ENCODE data around the gene MTERF2. TPM values are rescaled to one million over a fixed set of nuclear protein-coding genes. Genes with fewer than 3 reads are reported as not detected.
A peak's percentile ranks its signal among the peaks of the same experiment; 100 is the strongest.

Gene MTERF2
- total and polyA plus RNA-seq, 2 of the 13 experiments (the other 11 are each of a cell fraction or from before 2014, with no cell fraction given): 8.0 to 11.6 TPM

DNA sequence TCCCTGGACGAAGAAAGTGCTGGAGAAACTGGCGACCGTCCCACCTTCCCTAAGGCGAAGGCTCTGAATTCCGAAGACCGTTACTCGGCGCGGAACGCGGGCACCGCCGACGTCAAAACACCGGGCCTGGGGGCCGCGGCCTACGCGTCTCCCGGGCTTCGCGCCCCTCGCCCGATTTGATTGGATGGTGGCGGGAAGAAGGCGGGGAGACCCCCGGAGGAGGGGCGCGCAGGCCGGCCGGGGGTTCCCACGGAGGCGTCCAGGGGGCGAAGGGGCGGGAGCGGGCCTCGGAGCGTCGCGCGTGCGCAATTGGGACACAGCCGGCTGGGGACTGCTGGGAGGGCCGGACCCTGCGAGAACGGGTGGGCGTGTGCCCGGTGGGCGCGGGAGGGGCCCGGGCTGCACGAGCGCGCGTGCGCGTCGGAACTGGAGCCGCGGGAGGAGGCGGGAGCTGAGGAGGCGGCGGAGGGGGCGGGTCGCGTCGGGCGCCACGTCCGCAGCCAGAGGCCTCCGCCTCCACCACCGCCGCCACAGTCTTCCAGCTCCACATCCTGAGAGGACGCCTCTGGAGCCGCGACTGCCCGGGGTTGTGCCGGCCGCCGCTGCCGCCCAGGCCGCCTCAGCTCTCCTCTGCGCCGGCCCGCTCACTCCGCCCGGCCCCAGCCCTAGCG is 31.4 kb downstream of the MTERF2 start, which contains the start of gene TMEM263 (continued):
- peak; percentile 49 for TF ChIP-seq PHF20 (CRISPR knock-in tag; IDR thresholded peaks at IDR 0.05)
- TF ChIP-seq TMF1 (CRISPR knock-in tag; IDR thresholded peaks at IDR 0.05; ENCODE audit: low read depth): peak; percentile 76; the same call in 1 of the 2 replicates
- peak; percentile 86 for TF ChIP-seq ZFX (CRISPR knock-in tag; IDR thresholded peaks at IDR 0.05; ENCODE audit: low read depth)
- TF ChIP-seq, protein P1, sequence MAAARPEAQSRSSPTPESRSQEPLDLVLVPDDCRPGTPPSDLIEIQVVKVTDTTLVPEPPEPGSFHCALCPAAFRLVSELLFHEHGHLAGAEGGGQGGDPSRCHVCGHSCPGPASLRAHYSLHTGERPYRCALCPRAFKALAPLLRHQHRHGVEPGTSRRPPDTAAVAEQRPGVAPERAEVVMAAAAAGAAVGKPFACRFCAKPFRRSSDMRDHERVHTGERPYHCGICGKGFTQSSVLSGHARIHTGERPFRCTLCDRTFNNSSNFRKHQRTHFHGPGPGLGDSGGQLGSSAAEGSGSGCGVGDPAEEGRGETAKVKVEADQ (CRISPR knock-in tag; IDR thresholded peaks at IDR 0.05; ENCODE audit: borderline replicate concordance): no peak; the same call in 1 of the 2 replicates
- TF ChIP-seq, protein P2, sequence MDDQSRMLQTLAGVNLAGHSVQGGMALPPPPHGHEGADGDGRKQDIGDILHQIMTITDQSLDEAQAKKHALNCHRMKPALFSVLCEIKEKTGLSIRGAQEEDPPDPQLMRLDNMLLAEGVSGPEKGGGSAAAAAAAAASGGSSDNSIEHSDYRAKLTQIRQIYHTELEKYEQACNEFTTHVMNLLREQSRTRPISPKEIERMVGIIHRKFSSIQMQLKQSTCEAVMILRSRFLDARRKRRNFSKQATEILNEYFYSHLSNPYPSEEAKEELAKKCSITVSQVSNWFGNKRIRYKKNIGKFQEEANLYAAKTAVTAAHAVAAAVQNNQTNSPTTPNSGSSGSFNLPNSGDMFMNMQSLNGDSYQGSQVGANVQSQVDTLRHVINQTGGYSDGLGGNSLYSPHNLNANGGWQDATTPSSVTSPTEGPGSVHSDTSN (CRISPR knock-in tag; IDR thresholded peaks at IDR 0.05; ENCODE audit: borderline replicate concordance): peak; percentile 50; the same call in 1 of the 2 replicates
- TF ChIP-seq ZNF879 (CRISPR knock-in tag; IDR thresholded peaks at IDR 0.05): peak; percentile 89; the same call in 1 of the 2 replicates
- TF ChIP-seq, protein P3, sequence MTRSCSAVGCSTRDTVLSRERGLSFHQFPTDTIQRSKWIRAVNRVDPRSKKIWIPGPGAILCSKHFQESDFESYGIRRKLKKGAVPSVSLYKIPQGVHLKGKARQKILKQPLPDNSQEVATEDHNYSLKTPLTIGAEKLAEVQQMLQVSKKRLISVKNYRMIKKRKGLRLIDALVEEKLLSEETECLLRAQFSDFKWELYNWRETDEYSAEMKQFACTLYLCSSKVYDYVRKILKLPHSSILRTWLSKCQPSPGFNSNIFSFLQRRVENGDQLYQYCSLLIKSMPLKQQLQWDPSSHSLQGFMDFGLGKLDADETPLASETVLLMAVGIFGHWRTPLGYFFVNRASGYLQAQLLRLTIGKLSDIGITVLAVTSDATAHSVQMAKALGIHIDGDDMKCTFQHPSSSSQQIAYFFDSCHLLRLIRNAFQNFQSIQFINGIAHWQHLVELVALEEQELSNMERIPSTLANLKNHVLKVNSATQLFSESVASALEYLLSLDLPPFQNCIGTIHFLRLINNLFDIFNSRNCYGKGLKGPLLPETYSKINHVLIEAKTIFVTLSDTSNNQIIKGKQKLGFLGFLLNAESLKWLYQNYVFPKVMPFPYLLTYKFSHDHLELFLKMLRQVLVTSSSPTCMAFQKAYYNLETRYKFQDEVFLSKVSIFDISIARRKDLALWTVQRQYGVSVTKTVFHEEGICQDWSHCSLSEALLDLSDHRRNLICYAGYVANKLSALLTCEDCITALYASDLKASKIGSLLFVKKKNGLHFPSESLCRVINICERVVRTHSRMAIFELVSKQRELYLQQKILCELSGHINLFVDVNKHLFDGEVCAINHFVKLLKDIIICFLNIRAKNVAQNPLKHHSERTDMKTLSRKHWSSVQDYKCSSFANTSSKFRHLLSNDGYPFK (CRISPR knock-in tag; IDR thresholded peaks at IDR 0.05; ENCODE audit: borderline replicate concordance): peak; percentile 61; the same call in 1 of the 2 replicates
- TF ChIP-seq ZNF724P (CRISPR knock-in tag; IDR thresholded peaks at IDR 0.05; ENCODE audit: borderline replicate concordance): peak; percentile 61; the same call in 1 of the 2 replicates
- no peak; a peak in 1 of 4 replicates for TF ChIP-seq KLF16 (CRISPR knock-in tag; IDR thresholded peaks at IDR 0.05)
- TF ChIP-seq CREM (IDR thresholded peaks at IDR 0.05): 0 out of 2 replicates have a peak, but pooled peaks have one; percentile 42
- TF ChIP-seq CREM (CRISPR knock-in tag; IDR thresholded peaks at IDR 0.05): no peak
- TF ChIP-seq ZNF350 (CRISPR knock-in tag; IDR thresholded peaks at IDR 0.05; ENCODE audit: borderline replicate concordance, low read depth): peak; percentile 72; the same call in 1 of the 2 replicates
- TF ChIP-seq PRMT3 (CRISPR knock-in tag; IDR thresholded peaks at IDR 0.05; ENCODE audit: borderline replicate concordance, low read depth): peak; percentile 53; the same call in 1 of the 2 replicates
- TF ChIP-seq, protein P4, sequence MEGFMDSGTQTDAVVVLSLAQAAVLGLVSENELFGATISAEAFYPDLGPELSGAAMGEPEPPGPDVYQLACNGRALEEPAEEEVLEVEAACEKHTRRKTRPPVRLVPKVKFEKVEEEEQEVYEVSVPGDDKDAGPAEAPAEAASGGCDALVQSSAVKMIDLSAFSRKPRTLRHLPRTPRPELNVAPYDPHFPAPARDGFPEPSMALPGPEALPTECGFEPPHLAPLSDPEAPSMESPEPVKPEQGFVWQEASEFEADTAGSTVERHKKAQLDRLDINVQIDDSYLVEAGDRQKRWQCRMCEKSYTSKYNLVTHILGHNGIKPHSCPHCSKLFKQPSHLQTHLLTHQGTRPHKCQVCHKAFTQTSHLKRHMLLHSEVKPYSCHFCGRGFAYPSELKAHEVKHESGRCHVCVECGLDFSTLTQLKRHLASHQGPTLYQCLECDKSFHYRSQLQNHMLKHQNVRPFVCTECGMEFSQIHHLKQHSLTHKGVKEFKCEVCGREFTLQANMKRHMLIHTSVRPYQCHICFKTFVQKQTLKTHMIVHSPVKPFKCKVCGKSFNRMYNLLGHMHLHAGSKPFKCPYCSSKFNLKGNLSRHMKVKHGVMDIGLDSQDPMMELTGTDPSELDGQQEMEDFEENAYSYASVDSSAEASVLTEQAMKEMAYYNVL (CRISPR knock-in tag; IDR thresholded peaks at IDR 0.05; ENCODE audit: borderline replicate concordance): no peak; the same call in none of the 2 replicates
- TF ChIP-seq, protein P5, sequence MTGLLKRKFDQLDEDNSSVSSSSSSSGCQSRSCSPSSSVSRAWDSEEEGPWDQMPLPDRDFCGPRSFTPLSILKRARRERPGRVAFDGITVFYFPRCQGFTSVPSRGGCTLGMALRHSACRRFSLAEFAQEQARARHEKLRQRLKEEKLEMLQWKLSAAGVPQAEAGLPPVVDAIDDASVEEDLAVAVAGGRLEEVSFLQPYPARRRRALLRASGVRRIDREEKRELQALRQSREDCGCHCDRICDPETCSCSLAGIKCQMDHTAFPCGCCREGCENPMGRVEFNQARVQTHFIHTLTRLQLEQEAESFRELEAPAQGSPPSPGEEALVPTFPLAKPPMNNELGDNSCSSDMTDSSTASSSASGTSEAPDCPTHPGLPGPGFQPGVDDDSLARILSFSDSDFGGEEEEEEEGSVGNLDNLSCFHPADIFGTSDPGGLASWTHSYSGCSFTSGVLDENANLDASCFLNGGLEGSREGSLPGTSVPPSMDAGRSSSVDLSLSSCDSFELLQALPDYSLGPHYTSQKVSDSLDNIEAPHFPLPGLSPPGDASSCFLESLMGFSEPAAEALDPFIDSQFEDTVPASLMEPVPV (CRISPR knock-in tag; IDR thresholded peaks at IDR 0.05): peak; percentile 80
- TF ChIP-seq TEAD2 (CRISPR knock-in tag; IDR thresholded peaks at IDR 0.05): peak; percentile 88; the same call in 1 of the 2 replicates
- TF ChIP-seq SP4 (CRISPR knock-in tag; IDR thresholded peaks at IDR 0.05): peak; percentile 81
- TF ChIP-seq KDM2A (CRISPR knock-in tag; IDR thresholded peaks at IDR 0.05; ENCODE audit: borderline replicate concordance, low read depth): peak; percentile 57
- TF ChIP-seq ZBTB7B (CRISPR knock-in tag; IDR thresholded peaks at IDR 0.05): peak; percentile 75; the same call in 1 of the 2 replicates
- 0 out of 2 replicates have a peak, but pooled peaks have one; percentile 66 for TF ChIP-seq ZNF891 (CRISPR knock-in tag; IDR thresholded peaks at IDR 0.05)
